HCT116 (cell line): ENCODE results near the gene RGS12. TPM values are rescaled to one million over a fixed set of nuclear protein-coding genes. Genes with fewer than 3 reads are reported as not detected.
A peak's percentile ranks its signal among the peaks of the same experiment; 100 is the strongest.

Experiments
- ATAC-seq: fragments of 200-7000 bp; cut with Tn5 transposase; 2 replicates; pipeline ENCODE4 v1.9.1; 2020; ENCODE audit warnings: mild to moderate bottlenecking, moderate library complexity
- BruUV-seq: library from RNA; stranded (reverse); fragments of 400-500 nt; replicated peaks from 2 replicates; lab custom pipeline; 2021; lab: Mats Ljungman, UMichigan
- CTCF ChIA-PET: fragments of 300-600 bp; sonication (Branson Sonifier 250); formaldehyde crosslinking; loops from one replicate; lab custom pipeline; 2021; ENCODE audit warnings: antibody characterized with exemption; lab: Charles Lee
- POLR2A ChIA-PET: fragments of 300-600, 350-600 bp; sonication (Branson Sonifier 250); formaldehyde crosslinking; loops from one replicate; lab custom pipeline; 2021; ENCODE audit warnings: antibody characterized with exemption; lab: Charles Lee
- RAD21 ChIA-PET, 2 experiments: fragments of 300-600 bp; sonication (Branson Sonifier 250); formaldehyde crosslinking; loops; one replicate each; lab custom pipeline; 2023; ENCODE audit warnings: low total read pairs in 2 of 2; ENCODE audit not compliant: uncharacterized antibody in 2 of 2, unreplicated experiment in 2 of 2, low non-redundant PET in 1 of 2; lab: Charles Lee
- DNase-seq: peaks from one replicate; pipeline ENCODE4 v3.0.0-alpha.2; 2010; ENCODE audit warnings: low read depth, low spot score
- H2AFZ ChIP-seq: fragments of 200-600 bp; shearing (Covaris generic), sonication (generic); 2 replicates; pipeline ENCODE4 v1.6.1; 2017; ENCODE audit warnings: low read depth, mixed run types, mixed read lengths, antibody characterized with exemption, low read length; ENCODE audit not compliant: poor library complexity, severe bottlenecking
- H3K27ac ChIP-seq: 2 replicates; pipeline ENCODE4 v1.5.1; 2012; ENCODE audit warnings: low read depth, low read length
- H3K27me3 ChIP-seq: fragments of 200-600 bp; sonication (generic); 2 replicates; pipeline ENCODE4 v1.6.1; 2016; ENCODE audit warnings: mixed run types, low read length, mixed read lengths; ENCODE audit not compliant: insufficient read depth
- H3K36me3 ChIP-seq, 2 experiments: fragments of 200-500 bp in 1 of 2; fragments of 200-600 bp in 1 of 2; sonication (Bioruptor generic) in 1 of 2; sonication (generic) in 1 of 2; 2 replicates each; pipeline versions ENCODE4 v1.5.1 to v1.6.1; 2014 to 2016; ENCODE audit warnings: low read length in 2 of 2, inconsistent platforms in 1 of 2, mixed read lengths in 1 of 2, mixed run types in 1 of 2; ENCODE audit not compliant: insufficient read depth in 2 of 2, control insufficient read depth in 1 of 2
- H3K4me1 ChIP-seq, 2 experiments: fragments of 200-600 bp in 1 of 2; sonication (generic) in 1 of 2; 2 replicates each; pipeline versions ENCODE4 v1.5.1 to v1.6.1; 2012 to 2017; ENCODE audit warnings: low read length in 2 of 2, inconsistent platforms in 1 of 2, mild to moderate bottlenecking in 1 of 2, mixed read lengths in 1 of 2, mixed run types in 1 of 2, moderate library complexity in 1 of 2; ENCODE audit not compliant: insufficient read depth in 2 of 2, control insufficient read depth in 1 of 2
- H3K4me2 ChIP-seq: fragments of 200-600 bp; sonication (generic); 2 replicates; pipeline ENCODE4 v1.6.1; 2017; ENCODE audit warnings: mixed run types, low read length, mixed read lengths
- H3K4me3 ChIP-seq, 2 experiments: fragments of 200-600 bp in 1 of 2; sonication (generic) in 1 of 2; replicated peaks in 1 of 2; 2 replicates each; pipeline ENCODE4 v1.5.1; 2011 to 2016; ENCODE audit warnings: low read length in 2 of 2, control low read depth in 1 of 2, low read depth in 1 of 2, mild to moderate bottlenecking in 1 of 2, mixed read lengths in 1 of 2, mixed run types in 1 of 2
- H3K79me2 ChIP-seq: fragments of 200-600 bp; sonication (generic); 2 replicates; pipeline ENCODE4 v1.6.1; 2017; ENCODE audit warnings: mild to moderate bottlenecking, mixed run types, low read length, moderate library complexity, mixed read lengths; ENCODE audit not compliant: insufficient read depth
- H3K9ac ChIP-seq: fragments of 200-600 bp; sonication (generic); 2 replicates; pipeline ENCODE4 v1.6.1; 2016; ENCODE audit warnings: low read length, mixed read lengths
- H3K9me2 ChIP-seq: fragments of 200-600 bp; sonication (generic), shearing (Covaris generic); 2 replicates; pipeline ENCODE4 v1.6.1; 2017; ENCODE audit warnings: mixed run types, mild to moderate bottlenecking, moderate library complexity; ENCODE audit not compliant: insufficient read depth
- H3K9me3 ChIP-seq, 2 experiments: fragments of 200-500 bp in 1 of 2; fragments of 200-600 bp in 1 of 2; sonication (Bioruptor generic) in 1 of 2; sonication (generic) in 1 of 2; 2 replicates each; pipeline ENCODE4 v1.6.1; 2014 to 2017; ENCODE audit warnings: low read length in 2 of 2, mixed read lengths in 2 of 2, inconsistent platforms in 1 of 2, low read depth in 1 of 2, mild to moderate bottlenecking in 1 of 2, mixed run types in 1 of 2, moderate library complexity in 1 of 2; ENCODE audit not compliant: control insufficient read depth in 1 of 2, insufficient read depth in 1 of 2
- H4K20me1 ChIP-seq: fragments of 200-600 bp; sonication (generic), shearing (Covaris generic); 2 replicates; pipeline ENCODE4 v1.6.1; 2017; ENCODE audit warnings: mixed run types, mild to moderate bottlenecking, moderate library complexity; ENCODE audit not compliant: insufficient read depth
- ATF3 ChIP-seq: IDR thresholded peaks from 2 replicates; pipeline ENCODE4 v1.6.1; 2012
- CBX3 ChIP-seq: IDR thresholded peaks from 2 replicates; pipeline ENCODE4 v1.6.1; 2012; ENCODE audit warnings: low read depth
- EGR1 ChIP-seq: IDR thresholded peaks from 2 replicates; pipeline ENCODE4 v1.6.1; 2012; ENCODE audit warnings: low read depth
- EZH2 ChIP-seq: fragments of 200-600 bp; sonication (generic); IDR thresholded peaks from 2 replicates; pipeline ENCODE4 v1.6.1; 2017; ENCODE audit warnings: antibody characterized with exemption, mixed run types
- EZH2phosphoT487 ChIP-seq: fragments of 200-600 bp; IDR thresholded peaks from 2 replicates; pipeline ENCODE4 v1.6.1; 2018; ENCODE audit warnings: antibody characterized with exemption, borderline replicate concordance
- FOSL1 ChIP-seq: IDR thresholded peaks from 2 replicates; pipeline ENCODE4 v1.6.1; 2012; ENCODE audit warnings: low read depth
- JUND ChIP-seq: IDR thresholded peaks from 2 replicates; pipeline ENCODE4 v1.6.1; 2012
- MAX ChIP-seq: IDR thresholded peaks from 2 replicates; pipeline ENCODE4 v1.6.1; 2012
- POLR2A ChIP-seq: IDR thresholded peaks from 2 replicates; pipeline ENCODE4 v1.7.0; 2011; ENCODE audit warnings: borderline replicate concordance; ENCODE audit not compliant: insufficient read depth, insufficient read length; ENCODE audit errors: extremely low read depth
- POLR2AphosphoS5 ChIP-seq: IDR thresholded peaks from 2 replicates; pipeline ENCODE4 v1.6.1; 2011; ENCODE audit warnings: mild to moderate bottlenecking, low read depth, low read length, moderate library complexity
- RAD21 ChIP-seq: IDR thresholded peaks from 2 replicates; pipeline ENCODE4 v1.6.1; 2012; ENCODE audit warnings: low read depth, mild to moderate bottlenecking
- SIN3A ChIP-seq: IDR thresholded peaks from 2 replicates; pipeline ENCODE4 v1.6.1; 2012; ENCODE audit warnings: low read depth
- SRF ChIP-seq: IDR thresholded peaks from 2 replicates; pipeline ENCODE4 v1.6.1; 2012; ENCODE audit warnings: low read depth
- TCF7L2 ChIP-seq: IDR thresholded peaks from 2 replicates; pipeline ENCODE4 v1.7.0; 2011; ENCODE audit warnings: borderline replicate concordance, inconsistent platforms; ENCODE audit not compliant: insufficient read depth, insufficient read length; ENCODE audit errors: extremely low read depth
- YY1 ChIP-seq: IDR thresholded peaks from 2 replicates; pipeline ENCODE4 v1.6.1; 2011; ENCODE audit warnings: low read length, low read depth, moderate library complexity, mild to moderate bottlenecking; ENCODE audit not compliant: insufficient replicate concordance; ENCODE audit errors: extremely low read depth
- ZFX ChIP-seq: fragments of 450-650 bp; IDR thresholded peaks from 2 replicates; pipeline ENCODE4 v1.6.1; 2017
- ZNF274 ChIP-seq: fragments of 200-500 bp; sonication (Bioruptor generic); IDR thresholded peaks from 2 replicates; pipeline ENCODE4 v1.6.1; 2014; ENCODE audit warnings: mild to moderate bottlenecking, low read depth, low read length, inconsistent platforms
- intact Hi-C: fragments of 100-400 bp; cut with micrococcal nuclease; formaldehyde crosslinking; loops from 2 replicates; pipeline ENCODE4 v1.10.0; 2022
- total RNA-seq: library from RNA; stranded (reverse); gene quantifications from one replicate; pipeline ENCODE4 v1.2.1, GENCODE V29; 2021; ENCODE audit not compliant: unreplicated experiment

Gene RGS12
- total RNA-seq, 1 experiment from 2014 or later = 22.2 TPM

- ChIA-PET CTCF (no interaction called here), RAD21 (no interaction called here), POLR2A (no interaction called here)
- no peak overlapping the region for H2AFZ ChIP-seq
- H3K36me3 ChIP-seq = no peaks in the 10 kb centered on the region
- H3K9me3 ChIP-seq = no peaks in the 10 kb centered on the region; a peak in 1 of 4 replicates
- peaks cover 15% of the 10 kb centered on the region for H3K79me2 ChIP-seq
- H4K20me1 ChIP-seq = no peaks in the 10 kb centered on the region
- BruUV-seq = no TSS peak
- no peaks in the 10 kb centered on the region for H3K9me2 ChIP-seq
- peak overlapping the region; percentile 65 to 79 for H3K4me3 ChIP-seq
- H3K27me3 ChIP-seq = no peaks in the 10 kb centered on the region
- peaks cover 14 to 24% of the 10 kb centered on the region in 2 experiments for H3K4me1 ChIP-seq
- intact Hi-C loops = no loop called here
- H3K9ac ChIP-seq = peak overlapping the region; percentile 77
- DNase-seq = no peak
- TF ChIP-seq ATF3 = no peak
- peak; percentile 26; the same call in 1 of the 2 replicates for TF ChIP-seq ZFX
- TF ChIP-seq CBX3 = no peak
- no peak for TF ChIP-seq TCF7L2
- TF ChIP-seq RAD21 = no peak
- peak overlapping the region; percentile 72 for H3K27ac ChIP-seq
- ATAC-seq = no peak
- H3K4me2 ChIP-seq = peak overlapping the region; percentile 82
Measured at GRCh38 chr4:3293401-3294391, 875 bp downstream of the RGS12 start.

DNA sequence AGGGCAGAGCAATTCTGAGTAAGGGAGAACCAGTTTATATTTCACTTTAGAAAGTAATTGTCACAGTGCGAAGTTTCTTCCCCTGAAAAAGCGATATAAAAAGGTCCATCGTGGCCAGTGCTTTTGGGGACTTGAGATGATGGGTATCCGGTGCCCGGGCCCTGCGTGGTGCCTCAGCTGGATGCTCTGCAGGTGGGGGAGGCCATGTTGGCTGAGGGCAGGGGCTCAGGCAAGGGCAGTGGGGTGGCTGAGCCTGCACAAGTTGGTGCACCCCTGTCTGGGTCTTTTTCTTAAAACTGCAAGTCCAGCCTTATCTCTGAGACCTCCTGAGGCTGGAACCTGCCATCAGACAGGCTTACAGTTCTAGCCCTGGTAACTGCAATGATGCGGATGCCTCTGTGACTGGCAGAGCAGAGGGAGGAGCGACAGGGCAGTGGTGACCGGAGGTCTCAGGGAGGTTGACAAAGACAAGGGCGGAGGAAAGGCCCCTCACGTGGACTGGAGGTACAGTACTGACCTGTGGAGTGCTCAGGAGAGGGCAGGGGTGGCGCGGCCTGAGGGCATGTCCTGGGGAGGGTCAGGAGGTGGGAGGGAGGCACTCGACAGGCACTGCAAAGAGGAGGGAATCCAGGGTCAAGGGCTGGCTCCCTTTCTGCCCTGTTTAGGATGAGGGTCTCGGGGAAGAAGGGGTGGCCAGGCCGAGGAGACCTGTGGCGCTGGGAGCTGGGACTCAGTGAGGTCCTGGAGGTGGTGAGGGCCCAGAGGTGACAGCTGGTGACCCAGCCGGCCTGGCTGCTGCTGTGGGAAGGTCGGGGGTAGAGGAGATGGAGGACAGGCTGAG, 1.8 kb downstream of the RGS12 start:
- Histone ChIP-seq H3K4me1 (peaks cover 14 to 24% of the 10 kb centered on the region in 2 experiments), H2AFZ (no peak overlapping the region), H3K27ac (no peak overlapping the region; the same call in 1 of the 2 replicates), H3K79me2 (peaks cover 22% of the 10 kb centered on the region), H3K9me2 (no peaks in the 10 kb centered on the region), H3K36me3 (no peaks in the 10 kb centered on the region), H4K20me1 (no peaks in the 10 kb centered on the region), H3K4me3 (peak overlapping the region in 1 of 2 experiments; percentile 65; a peak in 1 of 4 replicates), H3K4me2 (peak overlapping the region; percentile 82), H3K9me3 (no peaks in the 10 kb centered on the region; a peak in 1 of 4 replicates), H3K27me3 (no peaks in the 10 kb centered on the region), H3K9ac (peak overlapping the region; percentile 6; the same call in 1 of the 2 replicates)
- ATAC-seq (no peak), DNase-seq (no peak)
- intact Hi-C loops = no loop called here
- ChIA-PET RAD21 (no interaction called here), CTCF (no interaction called here), POLR2A (no interaction called here)
- BruUV-seq = no TSS peak
- TF ChIP-seq TCF7L2 (no peak), SRF (no peak), FOSL1 (no peak), EGR1 (no peak), SIN3A (no peak), EZH2 (no peak), EZH2phosphoT487 (no peak), JUND (no peak), RAD21 (no peak), CBX3 (no peak), MAX (no peak), ZFX (no peak), YY1 (no peak), ZNF274 (no peak), POLR2A (no peak), POLR2AphosphoS5 (no peak), ATF3 (no peak)
